GM23248 (cell line): Measurements from ENCODE around the gene ZMYM3.
"Not testable (repeated sequence)": the region's sequence is repeated elsewhere in the genome, so short reads cannot be mapped to it uniquely, and the experiment has no call there.

Experiments
- EZH2 ChIP-seq: fragments of 200-600 bp; sonication (generic); IDR thresholded peaks from 2 replicates; pipeline ENCODE4 v1.6.1; 2018; ENCODE audit warnings: antibody characterized with exemption, mild to moderate bottlenecking; ENCODE audit not compliant: insufficient read depth, poor library complexity, severe bottlenecking
- EZH2phosphoT487 ChIP-seq: fragments of 200-600 bp; sonication (generic); IDR thresholded peaks from 2 replicates; pipeline ENCODE4 v1.6.1; 2018; ENCODE audit warnings: antibody characterized with exemption, moderate library complexity, mild to moderate bottlenecking, low read depth; ENCODE audit not compliant: insufficient read depth

DNA sequence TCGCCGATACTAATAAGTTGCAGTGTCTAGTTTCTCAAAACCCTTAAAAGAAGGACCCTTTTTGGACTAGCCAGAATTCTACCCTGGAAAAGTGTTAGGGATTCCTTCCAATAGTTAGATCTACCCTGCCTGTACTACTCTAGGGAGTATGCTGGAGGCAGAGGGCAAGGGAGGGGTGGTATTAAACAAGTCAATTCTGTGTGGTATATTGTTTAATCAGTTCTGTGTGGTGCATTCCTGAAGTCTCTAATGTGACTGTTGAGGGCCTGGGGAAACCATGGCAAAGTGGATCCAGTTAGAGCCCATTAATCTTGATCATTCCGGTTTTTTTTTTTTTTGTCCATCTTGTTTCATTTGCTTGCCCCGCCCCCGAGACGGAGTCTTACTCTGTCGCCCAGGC lies 46.1 kb upstream of the ZMYM3 start:
- TF ChIP-seq EZH2, EZH2phosphoT487: not testable (repeated sequence)
